RPMI8226 (cell line): ENCODE data around the gene LMAN2.
"Not testable (repeated sequence)": the region's sequence is repeated elsewhere in the genome, so short reads cannot be mapped to it uniquely, and the experiment has no call there.

Experiments used
- DNase-seq: peaks from one replicate; pipeline ENCODE4 v3.0.0-alpha.2; 2015

Gene LMAN2

DNA sequence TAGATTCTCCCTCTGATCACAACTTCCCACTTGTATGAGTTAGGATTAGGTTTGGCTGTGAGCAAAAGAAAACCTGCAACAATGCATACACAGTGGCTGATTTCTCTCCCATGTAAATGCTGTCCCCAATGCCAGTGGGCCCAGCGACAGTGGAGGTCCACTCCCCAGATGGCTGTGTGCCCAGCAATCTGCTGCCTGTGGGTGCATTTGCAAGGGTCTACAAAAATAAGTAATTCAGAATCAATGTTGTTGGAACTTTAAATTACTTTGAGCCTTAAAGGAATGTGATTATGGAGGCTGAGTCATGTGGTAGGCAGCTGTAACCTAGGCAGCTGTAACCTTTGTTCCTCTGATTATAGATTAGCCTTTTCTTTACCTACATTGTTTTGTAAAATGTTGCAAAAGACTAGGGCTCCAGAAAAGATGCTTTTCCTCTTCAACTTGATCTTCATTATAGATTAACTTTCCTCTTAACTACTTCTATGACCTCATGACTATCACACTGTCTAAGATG lies 25.5 kb downstream of the LMAN2 start:
- no peak for DNase-seq

DNA sequence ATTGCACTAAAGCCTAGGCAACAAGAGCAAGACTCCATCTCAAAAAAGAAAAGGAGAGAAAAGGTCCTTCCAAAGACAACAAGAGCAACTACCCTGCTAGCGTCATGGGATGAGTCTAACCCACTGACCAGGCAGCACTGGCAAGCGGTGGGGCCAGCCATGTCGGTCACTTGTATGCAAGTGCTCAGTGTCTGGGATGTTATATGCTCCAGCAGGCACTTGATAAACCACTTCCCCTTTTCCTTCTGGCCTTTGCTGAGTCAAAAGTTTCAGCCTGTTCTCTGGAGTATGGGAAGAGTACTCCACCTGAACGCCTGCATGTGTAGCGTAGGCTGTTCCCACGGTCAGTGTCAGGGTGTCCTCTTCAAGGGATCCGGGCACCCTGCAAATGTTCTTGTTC lies 30.6 kb downstream of the LMAN2 start:
- DNase-seq: peak; percentile 45

DNA sequence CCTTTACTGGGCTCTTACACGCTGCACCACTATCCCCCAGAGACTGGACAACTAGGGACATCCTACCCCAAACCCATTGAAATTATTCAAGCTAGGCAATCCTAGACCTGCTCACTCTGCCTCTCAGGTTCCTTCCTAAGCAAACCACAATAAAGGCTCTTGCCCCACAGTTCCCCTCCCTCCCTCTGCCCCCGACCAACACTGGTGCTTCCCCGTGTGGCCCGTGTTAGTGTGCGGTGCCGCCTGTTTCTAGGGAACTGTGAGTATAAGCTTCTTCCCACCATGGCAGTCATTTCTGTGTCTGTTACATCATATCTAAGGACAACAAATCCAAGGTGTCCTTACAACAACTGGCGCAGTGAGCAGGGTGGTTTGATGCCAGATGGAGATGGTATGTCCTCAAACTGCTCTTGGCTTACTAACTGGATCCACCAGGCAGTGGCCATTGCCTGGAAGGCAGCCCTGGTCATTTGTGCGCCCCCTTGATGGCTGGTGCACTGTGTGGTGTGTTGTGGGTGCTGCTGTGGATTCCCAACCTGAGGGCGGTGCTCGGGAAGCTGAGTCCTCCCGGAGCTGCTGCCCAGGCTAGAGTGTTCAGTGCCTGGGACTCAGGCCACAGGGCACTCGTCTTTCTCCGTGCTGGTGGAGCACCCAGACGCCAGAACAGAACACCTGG lies 31.4 kb downstream of the LMAN2 start:
- no peak for DNase-seq

DNA sequence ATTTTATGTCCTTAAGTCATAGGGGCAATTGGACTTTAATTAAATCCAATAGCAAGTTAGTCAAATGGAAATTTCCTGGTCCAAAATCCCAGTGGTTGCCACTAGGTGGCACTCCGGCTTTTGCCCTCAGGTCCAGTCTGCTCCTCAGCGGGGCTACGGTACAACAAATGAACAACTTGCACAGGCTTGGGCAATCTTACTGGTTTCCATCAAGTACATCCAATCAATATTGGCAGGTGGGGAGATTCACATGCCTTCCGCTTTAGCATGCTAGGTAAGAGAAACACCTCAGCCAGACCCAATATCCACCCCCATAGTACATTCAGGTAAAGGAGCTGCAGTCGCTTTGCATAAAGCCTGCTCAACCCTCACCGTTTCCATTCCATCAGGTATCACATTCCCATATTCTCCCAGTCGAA lies 33.5 kb downstream of the LMAN2 start:
- peak; percentile 76 for DNase-seq

DNA sequence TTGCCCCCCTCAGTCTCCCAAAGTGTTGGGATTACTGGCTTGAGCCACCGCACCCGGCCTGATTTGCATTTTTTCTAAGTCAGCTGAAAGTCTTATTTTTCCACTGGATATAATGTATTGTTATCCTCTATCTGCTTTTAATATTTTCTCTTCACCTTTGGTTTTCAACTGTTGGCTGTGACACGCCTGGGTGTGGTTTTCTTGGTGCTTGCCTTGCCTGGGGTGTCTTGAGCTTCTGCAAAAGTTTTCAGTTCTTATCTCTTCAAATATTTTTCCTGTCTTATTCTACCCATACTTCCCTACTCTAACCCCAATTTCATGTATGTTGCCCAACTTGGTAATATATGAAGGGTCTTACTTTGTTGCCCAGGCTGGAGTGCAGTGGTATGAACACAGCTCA lies 35.5 kb downstream of the LMAN2 start:
- DNase-seq: no peak

DNA sequence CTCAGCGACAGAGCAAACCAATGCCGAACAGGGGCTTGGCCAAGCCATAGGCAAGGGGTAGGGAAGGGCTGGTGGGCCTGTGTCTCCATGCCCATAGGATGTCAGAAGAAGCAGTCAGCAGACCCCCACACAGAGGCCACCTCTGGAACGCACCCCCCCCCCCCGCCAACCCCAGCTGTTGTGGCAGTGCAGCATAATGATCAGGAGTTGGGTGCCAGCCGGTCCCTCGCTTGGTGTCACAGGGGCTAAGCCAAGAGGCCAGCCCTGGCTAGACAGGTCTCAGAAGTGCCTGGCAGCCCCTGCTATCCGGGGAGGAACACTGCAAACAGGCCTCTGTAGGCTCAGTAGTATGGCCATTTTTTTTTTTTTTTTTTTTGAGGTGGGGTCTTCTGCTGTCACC lies 36.1 kb downstream of the LMAN2 start:
- no peak for DNase-seq

DNA sequence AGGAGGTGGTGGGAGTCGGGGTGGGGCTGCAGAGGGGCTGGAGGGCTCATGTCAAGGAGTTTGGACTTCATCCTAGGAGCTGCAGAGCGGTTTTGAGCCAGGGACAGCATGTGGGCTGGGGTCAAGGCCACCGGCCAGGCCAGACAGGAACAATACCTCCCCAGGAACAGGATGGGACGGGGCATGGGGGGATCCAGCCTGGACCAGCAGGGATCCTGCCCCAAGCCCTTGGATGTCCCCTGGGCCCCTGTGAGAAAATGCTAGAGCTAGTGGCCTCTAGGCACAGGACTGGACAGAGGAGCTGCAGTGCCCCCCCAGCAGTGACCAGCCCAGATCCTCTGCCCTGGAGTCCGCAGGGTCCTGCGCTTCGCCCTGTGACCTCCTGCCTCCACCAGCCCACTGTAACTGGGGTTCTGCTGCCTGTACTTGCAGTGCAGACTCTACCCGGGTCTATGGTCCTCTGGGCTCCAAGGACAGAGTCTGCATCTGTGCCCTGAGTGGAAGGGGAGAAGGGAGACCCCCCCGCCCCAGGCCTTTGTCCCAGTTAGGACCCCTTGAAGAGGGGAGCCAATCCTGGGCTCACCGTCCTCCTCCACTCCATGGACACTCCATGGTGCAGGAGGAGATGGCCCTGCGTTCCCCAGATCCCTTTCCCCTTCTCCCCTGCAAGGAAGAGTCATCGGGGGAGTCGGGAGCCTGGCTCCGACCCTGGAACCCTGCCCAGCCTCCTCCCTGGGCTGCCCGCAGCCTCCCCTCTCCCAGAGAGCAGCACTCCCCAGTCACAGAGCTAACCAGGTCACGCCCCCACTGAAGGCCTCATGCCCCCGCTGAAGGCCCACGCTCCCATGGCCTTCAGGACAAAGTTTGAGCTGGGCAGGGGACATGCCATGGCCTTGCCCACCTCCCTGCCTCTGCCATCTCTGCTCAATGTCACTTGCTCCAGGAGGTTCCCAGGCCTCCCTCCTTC lies 36.8 kb downstream of the LMAN2 start:
- no peak for DNase-seq

DNA sequence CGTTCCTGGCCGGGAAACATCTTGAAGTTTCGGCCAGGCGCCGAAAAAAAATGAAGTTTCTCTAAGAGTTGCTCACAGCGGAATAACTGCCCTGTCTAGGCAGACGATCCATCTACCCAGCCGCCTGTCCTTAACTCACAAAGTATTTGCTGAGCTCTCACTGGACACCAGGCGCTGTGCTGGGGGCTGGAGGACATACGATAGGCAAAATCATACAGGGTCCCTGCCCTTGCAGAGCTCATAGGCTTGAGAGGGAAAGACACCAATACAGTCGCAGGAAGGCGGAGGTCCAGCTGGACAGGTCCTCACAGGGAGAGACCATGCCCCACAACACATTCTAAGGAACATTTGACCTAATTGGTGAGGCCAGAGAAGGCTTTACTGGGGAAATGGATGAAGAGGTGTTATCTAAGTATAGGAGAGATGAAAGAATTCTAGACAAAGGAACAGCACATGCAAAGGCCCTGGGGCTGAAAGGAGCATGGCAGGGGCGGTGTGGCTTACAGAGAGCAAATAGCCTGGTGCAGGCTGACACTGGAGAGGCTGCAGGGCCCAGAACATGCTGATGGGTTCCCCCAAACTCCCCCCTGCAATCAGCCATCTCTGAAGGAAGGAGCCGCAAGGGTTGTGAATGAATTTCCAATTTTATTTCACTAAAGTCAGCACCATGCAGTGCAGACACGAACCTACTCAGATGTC lies 37.8 kb downstream of the LMAN2 start:
- DNase-seq: no peak

DNA sequence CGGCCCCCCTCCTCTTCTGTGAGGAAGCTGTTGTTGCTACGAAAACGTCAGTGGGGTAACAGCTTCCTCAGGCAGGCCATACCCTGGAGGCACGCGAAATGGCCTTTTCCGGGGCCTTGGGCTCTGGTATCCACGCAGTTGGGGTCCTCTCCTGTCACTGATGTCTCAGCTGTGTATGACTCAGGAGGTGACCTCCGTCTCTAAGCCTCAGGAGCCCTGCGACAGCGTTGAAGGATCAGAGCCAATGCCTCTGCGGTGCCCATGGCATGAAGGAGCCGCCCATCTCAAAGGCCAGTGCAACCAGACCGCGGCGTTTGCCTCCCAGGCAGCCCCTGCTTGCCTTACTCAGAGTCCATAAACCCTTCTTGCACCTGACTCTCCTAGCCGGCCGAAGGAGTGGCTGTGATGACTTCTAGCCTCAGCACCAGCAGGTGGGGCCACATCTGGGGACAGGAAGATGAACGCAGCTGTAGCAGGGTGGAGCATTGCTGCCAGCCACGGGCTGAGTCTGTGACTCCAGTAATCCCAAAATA lies 38.8 kb downstream of the LMAN2 start:
- DNase-seq: peak; percentile 87

DNA sequence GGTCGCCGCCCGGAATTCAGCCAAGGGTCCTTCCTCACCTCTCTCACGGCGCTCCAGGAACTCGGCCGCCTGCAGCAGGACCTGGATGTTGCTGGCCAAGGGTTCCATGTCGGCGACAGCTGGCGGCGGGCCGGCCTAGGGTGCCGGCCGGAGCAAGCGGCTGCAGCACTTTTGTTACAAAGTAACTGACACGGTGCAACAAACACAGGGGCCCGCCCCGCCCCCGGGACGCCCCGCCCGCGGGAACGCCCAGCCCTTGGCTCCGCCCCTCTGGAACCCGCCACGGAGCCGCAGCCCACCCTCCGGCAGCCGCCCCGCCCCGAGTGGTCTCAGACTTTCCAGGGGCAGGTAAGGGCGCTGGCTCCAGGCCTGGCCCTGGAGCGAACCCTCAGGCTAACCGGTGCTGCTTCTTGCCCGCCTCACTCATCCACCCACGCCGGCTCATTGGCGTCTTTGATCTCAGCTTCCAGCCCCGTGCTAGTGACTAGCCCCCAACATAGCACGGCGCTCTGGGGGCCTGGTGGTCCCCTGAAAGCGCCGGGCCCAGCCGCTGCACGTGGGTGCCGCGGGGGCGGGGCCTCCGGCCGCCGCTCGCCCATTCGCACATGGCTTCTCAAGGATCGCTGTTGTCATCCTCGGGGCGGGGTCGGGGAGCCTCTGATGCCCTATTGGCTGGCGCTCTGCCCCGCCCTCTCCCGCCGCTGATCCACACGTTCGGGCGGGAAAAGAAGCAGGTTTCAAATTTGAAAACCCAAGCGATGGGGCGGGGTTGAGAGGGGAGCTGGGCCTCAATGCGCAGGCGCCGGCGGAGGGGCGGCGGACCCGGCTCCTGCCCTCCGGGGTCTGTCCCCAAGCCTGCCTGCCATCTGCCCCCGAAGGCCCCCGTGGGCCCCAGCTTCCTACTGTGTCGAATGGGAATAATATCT lies 39.5 kb downstream of the LMAN2 start, which contains the start of gene MXD3:
MXD3 (minus strand) TSS at position 176 of the 926 bp plus-strand sequence; CDS start at position 108, 68 bp downstream.
- peak; percentile 99 for DNase-seq

DNA sequence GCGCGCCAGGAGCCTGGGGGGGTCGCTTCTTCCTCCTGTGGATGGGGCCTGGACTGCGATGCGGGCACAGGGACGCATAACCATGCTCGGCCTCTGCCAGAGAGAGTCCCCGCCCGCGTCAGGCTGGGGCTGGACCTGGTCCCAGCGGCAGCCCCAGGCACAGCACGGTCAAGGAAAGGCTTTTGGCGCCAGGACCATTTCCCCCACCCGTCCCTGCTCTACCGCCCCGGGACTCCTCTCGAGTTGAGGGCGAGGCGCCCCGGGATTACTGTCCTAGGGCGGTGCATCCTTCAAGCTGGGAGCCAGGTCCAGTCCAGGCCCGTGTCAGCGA lies 40.1 kb downstream of the LMAN2 start:
- DNase-seq: peak; percentile 38

DNA sequence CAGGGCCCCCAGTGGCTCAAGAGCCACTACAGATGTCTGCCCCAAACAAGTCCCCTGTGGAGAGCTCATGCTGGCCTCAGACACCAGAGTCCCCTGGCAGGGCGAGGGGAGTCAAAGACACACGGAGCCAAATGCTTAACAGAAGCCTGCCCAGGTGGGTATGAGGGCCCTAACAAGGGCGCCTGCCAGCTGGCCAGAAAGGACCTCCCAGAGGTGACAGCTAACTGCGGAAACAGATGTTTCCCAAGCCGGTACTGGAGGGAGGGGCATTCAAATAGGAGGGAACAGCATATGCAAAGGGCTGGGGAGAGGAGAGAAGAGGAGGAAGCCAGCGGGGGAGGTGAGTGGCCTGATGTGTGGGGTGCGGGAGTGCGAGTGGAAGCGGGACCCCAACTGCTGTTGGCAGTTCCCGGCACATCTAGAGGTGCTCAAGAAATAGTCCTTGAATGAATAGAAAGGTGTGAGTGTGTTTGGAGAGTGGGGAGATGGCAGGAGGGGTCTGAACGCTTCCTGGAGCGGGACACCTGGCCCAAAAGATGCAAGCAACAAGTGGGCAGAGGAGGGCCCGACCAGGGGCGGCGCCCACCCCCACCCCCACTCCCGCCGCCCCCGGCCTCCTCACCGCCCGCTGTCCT lies 40.6 kb downstream of the LMAN2 start:
- DNase-seq: peak; percentile 84

DNA sequence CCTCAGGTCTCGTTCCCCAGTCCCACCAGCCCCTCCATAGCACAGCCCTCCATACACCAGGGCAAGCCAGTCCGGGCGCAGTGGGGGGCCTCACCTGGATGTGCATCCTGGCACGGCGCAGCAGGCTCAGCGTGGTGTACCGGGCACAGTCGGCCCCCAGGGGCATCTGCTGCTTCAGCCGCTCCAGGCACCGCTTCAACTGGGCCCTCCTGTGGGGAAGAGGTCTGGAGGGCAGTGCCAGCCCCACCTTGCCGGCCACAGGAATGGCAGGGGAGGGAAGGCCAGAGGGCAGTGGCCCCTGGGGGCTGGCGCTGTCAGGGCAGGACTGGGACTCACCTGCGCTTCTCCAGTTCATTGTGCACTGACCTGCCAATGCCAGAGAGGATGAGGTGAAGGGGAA lies 41.1 kb downstream of the LMAN2 start:
- DNase-seq: no peak

DNA sequence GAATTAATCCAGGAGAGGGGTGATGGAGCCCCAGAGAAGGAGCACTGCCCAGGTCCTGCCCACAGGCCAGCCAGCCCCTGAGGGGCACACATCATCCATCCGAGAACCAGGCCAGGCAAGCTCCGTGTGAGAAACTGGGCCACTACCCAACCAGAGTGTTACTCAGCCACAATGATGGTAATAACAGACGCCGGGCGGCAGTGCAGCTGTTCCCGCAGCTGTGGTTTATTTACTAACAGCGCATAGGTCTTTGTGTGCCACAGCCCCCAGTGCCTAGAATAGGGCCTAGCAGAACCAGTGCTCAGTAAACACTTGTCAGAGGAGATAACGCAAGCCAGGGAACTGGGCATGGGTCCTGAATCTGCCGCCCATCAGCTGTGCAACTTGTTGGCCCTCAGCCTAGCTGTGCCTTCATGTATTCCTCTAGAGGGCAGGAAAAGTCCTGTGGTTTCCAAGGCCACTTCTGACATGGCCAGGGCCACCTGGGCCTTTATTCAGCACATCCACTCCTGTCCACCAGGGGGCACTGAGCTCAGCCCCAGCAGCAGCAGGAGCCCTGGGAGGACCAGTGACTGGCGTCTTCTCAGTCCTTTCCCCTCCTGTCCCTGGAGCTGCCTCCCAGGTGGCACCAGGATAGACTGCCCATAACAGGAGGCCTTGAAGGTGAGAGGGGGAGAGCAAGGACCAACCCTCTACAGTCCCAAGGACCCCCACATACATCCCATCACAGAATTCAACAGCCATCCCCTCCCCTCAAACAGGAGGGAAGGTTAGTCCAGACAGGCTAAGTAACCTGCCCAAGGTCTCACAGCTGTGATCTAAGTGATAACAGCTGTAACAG lies 41.9 kb downstream of the LMAN2 start:
- DNase-seq: peak; percentile 77

DNA sequence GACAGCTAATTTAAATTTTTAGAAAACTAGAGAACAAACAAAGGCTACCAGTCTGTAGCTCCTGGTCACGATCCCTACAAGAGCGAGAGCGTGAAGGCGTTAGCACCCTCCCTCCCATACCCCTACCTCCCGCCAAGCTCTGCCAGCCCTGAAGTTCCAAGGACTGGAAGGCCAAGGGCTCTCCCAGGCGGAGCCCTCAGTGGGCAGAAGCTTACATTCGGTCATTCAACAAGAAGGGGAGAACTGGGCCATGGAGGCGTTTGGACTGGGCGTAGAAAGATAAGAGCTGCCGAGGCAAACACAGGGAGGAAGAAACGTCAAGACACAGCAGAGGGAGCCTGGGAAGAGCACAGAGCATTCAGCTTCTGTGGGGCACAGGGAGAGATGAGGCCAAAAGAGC lies 42.7 kb downstream of the LMAN2 start:
- no peak for DNase-seq

DNA sequence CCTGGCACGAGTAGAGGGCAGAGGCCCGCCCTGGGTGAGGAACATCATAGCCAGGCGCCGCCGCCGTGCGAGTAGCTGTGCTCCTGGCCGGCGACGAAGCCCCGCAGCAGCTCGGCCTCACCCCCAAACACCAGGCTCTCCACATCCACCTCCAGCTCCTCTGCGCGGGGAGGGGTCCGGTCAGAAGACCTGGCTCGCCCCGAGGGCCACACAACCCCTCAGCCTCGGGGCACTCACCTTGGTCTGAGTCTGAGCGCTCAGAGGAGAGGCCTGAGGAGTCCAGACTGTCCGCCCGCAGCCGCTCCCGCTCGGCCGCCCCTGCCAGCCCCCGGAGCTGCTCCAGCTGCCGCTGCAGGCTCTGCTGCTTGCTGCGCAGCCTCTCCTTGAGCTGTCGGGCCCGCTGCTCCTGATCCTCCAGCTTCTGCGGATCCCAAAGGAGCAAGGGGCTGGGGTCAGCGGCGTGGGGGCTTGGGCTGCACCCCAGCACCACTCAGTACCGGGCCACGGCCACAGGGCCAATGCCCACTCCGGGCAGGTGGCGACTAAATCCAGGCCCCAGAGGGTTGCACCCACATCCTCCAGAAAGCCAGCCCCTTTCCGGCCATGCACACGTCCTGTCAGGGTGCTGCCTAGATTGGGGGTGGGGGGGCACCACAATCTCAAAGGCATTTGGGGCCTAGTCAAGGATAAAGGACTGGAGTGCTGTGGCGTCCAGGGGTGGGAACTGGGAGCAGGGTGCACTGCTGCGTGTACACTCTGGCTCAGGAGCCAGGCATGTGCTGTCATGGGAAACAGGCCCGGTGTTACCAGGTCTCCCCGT lies 43.7 kb downstream of the LMAN2 start:
- no peak for DNase-seq

DNA sequence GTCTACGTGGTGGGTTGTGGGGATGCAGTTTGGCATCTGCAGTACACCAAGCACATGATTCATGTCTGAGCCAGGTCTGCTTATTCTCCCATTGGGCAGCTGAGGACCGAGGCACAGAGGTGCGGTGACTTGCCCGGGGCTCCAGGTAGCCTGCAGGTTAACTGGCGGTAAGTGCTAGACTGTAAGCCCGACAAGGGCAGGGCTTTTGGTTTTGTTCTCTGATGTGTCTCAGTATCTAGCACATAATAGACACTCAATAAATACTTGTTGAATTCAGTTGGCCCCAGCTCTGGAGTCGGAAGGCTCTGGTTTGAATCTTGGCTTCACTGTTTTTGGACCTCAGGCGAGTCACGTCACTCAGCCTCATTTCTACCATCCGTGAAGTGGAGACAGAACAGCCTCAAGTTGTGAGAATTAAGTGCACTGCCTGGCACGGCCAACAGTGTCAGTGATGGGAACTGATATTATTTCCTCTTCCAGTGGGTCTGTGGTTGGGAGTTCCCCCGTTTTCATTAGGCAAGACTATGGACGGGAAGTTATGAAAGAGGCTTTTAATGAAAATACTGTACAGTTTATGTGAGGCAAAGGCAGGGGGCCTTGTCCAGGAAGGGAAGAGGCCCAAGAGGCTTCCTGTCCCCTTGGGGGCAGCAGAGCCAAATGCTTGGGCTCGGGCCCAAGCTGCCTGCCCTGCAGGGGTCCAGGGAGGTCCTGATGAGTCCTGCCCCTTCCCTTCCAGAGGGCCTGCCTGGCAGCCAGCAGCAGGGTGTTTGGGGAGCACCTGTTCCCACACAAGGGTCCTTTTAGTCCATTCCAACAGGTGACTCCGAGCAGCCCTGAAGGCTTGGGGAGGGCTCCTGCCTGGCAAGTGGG lies 44.6 kb downstream of the LMAN2 start:
- no peak for DNase-seq

DNA sequence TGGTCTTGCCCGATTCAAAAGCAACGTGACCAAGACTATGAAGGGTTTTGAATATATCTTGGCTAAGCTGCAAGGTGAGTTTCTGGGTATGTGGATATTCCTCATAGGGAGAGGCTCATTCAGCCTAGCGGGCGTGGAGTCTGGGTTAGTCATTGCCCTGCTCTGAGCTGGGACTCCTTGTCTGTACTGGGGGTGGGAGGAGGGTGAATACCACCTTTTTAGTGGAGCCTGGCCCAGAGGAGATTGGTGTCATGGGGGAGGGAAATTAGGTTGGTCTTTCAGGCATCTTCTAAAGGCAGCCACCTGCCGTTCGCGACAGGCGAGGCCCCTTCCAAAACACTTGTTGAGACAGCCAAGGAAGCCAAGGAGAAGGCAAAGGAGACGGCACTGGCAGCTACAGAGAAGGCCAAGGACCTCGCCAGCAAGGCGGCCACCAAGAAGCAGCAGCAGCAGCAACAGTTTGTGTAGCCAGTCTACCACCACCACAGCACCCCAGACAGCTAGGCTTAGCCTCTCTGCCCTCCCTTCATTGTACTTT lies 45.3 kb downstream of the LMAN2 start:
- DNase-seq: not testable (repeated sequence)
